PFSK-1 (cell line): Measurements from ENCODE around the gene NPAS2.

Experiments
- FOXP2 ChIP-seq: optimal IDR thresholded peaks from 2 replicates; pipeline ENCODE3; 2011; ENCODE audit warnings: borderline replicate concordance, control low read depth, inconsistent platforms; ENCODE audit not compliant: insufficient read depth; ENCODE audit errors: extremely low read length, extremely low read depth
- POLR2AphosphoS5 ChIP-seq: IDR thresholded peaks from 2 replicates; pipeline ENCODE4 v1.6.1; 2012; ENCODE audit warnings: low read depth, mild to moderate bottlenecking, control low read depth, low read length, moderate library complexity
- REST ChIP-seq, 2 experiments: IDR thresholded peaks; 2 replicates each; pipeline versions ENCODE4 v1.6.1 to v1.8.0; 2011 to 2012; ENCODE audit warnings: low read depth in 2 of 2, low read length in 2 of 2, control low read depth in 1 of 2, inconsistent platforms in 1 of 2, mild to moderate bottlenecking in 1 of 2, moderate library complexity in 1 of 2; ENCODE audit not compliant: insufficient read depth in 1 of 2
- SIN3A ChIP-seq: IDR thresholded peaks from 2 replicates; pipeline ENCODE4 v1.6.1; 2012; ENCODE audit warnings: mild to moderate bottlenecking, low read length, moderate library complexity, borderline replicate concordance; ENCODE audit not compliant: insufficient read depth
- TAF1 ChIP-seq: IDR thresholded peaks from 2 replicates; pipeline ENCODE4 v1.6.1; 2012; ENCODE audit warnings: low read length, control low read depth, borderline replicate concordance; ENCODE audit not compliant: insufficient read depth

The NPAS2 gene

DNA sequence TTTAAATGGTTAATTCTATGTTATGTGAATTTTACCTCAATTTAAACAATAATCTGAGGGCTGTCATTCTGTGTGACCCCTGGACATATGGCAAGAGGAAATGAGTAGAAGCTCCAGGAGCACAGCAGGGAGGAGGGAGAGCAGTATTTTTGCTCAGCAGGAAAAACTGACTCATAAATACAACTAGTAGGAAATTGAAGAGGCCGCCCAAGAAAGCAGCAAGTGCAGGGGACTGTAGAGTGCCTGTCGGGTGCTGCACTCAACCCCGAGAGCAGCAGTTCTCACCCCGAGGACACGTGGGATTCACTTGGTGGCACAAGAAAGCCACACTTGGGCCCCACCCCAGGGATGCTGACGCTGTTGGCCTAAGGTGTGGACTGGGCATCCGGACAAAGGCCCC is 60.8 kb downstream of the NPAS2 start:
- no peak for TF ChIP-seq REST (IDR thresholded peaks at IDR 0.05; ENCODE audit: insufficient read depth in 1 of 2, low read depth in 2 of 2, low read length in 2 of 2)
- no peak for TF ChIP-seq TAF1
- no peak for TF ChIP-seq FOXP2

DNA sequence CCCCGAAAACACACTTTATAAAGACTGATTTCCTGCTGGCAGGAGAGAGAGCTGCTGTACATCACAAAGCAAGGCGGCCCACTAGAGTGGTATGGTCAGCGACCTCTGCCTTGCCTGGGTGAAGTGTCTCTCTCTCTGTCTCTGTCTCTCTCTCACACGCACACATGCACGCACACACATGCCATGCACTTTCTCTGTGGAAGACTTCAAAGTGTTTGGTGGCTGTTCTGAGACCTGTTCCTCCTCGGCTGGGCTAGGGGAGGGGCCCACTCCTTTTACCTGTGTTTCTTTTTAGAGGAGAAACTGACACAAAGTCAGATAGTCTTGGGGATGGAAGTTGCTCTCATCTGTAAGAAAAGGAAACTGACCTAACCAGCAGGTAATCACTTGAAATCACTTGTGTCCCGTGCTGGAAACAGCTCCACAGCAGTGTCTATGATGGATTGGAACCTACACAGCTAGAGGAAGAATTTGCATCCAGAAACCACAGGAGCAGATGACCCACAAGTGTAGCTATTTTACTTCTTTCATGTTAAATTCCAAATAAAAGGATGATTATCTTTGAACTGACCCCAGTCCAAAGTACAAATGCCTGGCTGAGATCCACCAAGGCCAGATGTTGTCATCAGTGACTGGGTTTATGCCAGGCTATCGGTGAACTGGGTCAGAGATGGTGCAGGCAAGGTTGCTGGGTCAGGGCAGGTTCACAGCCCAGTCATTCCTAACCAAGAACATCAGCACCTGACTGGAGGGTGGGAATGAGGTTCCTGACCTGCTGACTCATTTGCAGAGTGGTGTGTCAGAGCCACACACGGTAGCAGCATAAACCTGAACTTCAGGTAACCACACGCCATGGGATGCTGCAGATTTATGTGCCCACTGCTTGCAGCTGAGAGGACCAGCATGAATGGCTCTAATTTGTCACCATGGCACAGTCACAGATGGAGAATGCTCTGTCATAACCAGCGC is 63.0 kb downstream of the NPAS2 start:
- TF ChIP-seq POLR2AphosphoS5 (no peak), SIN3A (no peak), REST (IDR thresholded peaks at IDR 0.05; ENCODE audit: insufficient read depth in 1 of 2, low read depth in 2 of 2, low read length in 2 of 2) (no peak), FOXP2 (no peak), TAF1 (no peak)

DNA sequence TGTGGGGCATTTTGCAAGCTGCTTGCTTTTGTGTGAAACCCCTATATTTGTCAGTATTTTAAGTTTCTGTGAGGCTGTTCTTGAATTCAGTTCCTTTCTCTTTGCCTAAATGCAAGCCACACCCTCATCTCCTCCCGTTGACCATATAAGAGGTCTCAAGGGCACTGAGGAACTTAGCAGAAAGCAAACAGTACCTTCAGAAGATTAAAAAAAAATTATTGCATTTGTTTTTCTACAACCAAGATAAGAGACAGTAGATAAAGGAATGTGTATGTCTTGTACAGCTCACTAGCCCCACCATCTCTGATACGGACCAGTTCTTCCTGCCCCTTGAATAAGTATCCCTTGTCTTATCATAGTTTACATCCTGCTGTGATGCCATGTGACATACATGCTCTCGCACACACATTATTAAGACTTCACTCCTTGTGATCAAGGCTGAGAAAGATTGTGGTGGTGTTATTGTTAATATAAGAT is 64.2 kb downstream of the NPAS2 start:
- TF ChIP-seq REST (IDR thresholded peaks at IDR 0.05; ENCODE audit: insufficient read depth in 1 of 2, low read depth in 2 of 2, low read length in 2 of 2) (no peak), SIN3A (no peak)

DNA sequence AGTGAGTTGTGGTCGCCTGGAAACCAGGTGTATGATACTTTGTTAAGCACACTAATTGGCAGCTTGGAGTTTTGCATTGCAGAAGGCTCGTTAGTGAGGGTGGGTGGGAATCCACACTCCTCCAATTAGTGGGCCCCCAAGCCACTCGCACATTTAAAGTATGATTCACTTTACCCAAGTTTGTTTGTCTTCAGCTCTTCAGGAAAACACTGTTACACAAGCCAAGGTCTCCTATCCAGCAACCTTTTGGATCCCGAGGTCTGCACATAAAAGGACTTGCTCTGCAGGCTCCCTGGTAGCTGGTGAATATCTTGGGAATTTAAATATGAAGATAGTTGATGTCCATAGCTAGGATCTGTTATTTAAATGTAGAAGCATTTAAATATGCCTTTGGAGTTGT is 66.1 kb downstream of the NPAS2 start:
- TF ChIP-seq TAF1 (no peak), POLR2AphosphoS5 (no peak)

DNA sequence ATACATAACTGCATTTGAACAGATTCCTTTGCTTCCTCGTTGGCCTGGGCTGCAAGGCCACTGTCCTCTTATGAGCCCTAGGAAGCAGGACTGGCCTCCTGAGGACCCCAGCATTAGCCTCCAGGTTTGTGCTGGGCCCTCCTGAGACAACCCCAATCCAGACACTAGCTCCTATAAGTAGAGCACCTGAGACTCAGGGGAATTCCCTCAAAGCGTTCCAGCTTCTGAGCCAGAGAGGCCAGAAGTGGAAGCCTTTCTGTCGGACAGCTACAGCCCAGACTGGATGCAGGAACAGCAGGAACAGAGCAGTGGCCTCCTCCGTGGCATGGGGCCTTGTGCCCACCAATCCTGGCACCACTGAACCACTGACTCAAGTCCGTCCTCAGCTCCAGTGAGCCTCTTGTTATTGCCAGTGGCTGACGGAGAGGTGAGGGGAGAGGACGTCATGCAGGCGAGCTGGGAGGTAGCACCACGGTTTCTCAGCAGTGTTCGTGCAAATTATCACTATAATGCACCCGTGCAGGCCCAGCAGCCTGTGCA is 67.2 kb downstream of the NPAS2 start:
- TF ChIP-seq REST (IDR thresholded peaks at IDR 0.05; ENCODE audit: insufficient read depth in 1 of 2, low read depth in 2 of 2, low read length in 2 of 2) (no peak), FOXP2 (no peak), POLR2AphosphoS5 (no peak), SIN3A (no peak), TAF1 (no peak)
